ENCODE results near the gene SARDH.
A peak's percentile ranks its signal among the peaks of the same experiment; 100 is the strongest.
"Not testable (repeated sequence)": the region's sequence is repeated elsewhere in the genome, so short reads cannot be mapped to it uniquely, and the experiment has no call there.

The SARDH gene

DNA sequence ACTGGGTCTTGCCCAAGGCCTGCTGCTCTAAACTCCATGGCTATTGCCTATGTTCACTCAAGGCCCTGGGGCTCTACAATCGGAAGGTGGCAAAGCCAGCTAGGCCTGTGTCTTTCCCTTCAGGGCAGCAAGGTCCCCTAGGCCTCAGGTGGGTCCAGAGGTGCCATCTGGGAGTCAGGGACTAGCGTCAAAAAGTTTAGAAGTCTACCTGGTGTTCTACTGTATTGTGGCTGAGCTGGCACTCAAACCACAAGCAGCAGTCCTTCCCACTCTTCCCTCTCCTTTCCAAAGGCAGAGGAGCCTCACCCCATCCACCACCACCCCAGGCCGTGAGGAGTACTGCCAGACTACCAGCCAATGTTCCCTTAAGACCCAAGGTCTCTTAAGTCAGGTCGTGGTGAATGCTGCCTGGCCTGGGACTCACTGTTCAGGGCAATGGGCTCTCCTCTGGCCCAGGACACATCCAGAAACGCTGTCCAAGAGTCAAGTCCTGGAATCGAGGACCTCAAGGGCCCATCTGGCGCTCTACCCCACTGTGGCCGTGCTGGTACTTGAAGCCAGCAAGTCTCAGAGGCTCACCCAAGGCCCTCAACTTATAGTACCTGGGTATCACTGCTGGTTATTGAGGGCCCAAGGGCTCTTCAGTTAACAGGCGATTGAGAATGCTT, 13.0 kb upstream of the SARDH start:
- H3K4me3 ChIP-seq (ENCODE audit: low read length) = no peak overlapping the region
- no peak overlapping the region for H3K9ac ChIP-seq (ENCODE audit: low read length)
- peaks cover 7% of the 10 kb centered on the region for H3K27me3 ChIP-seq (ENCODE audit: control insufficient read depth, insufficient read depth, low read length)
- H3K4me1 ChIP-seq (ENCODE audit: control insufficient read depth, insufficient read depth, low read length) = no peaks in the 10 kb centered on the region
- no peaks in the 10 kb centered on the region for H3K9me3 ChIP-seq (ENCODE audit: control insufficient read depth, low read length)
- H3K36me3 ChIP-seq (ENCODE audit: control insufficient read depth, insufficient read depth, low read length) = no peaks in the 10 kb centered on the region

DNA sequence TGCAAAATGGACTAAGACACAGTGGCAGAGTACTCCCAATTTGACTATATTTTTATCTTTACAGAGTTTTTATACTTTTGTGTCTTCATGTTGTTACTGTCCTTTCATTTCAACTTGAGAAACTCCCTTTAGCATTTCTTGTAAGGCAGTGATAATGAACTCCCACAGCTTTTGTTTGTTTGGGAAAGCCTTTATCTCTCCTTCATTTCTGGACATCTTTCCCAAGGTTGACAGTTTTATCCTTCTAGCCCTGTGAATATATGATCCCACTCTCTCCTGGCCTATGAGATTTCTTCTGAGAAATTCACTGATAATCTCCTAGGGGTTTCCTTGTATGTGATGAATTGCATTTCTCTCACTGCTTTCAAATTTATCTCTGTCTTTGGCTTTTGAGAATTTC, 9.2 kb upstream of the SARDH start:
- H3K9ac ChIP-seq (ENCODE audit: low read length) = no peak overlapping the region
- H3K9me3 ChIP-seq (ENCODE audit: control insufficient read depth, low read length) = no peaks in the 10 kb centered on the region
- no peaks in the 10 kb centered on the region for H3K4me1 ChIP-seq (ENCODE audit: control insufficient read depth, insufficient read depth, low read length)
- H3K4me3 ChIP-seq (ENCODE audit: low read length) = no peak overlapping the region
- H3K36me3 ChIP-seq (ENCODE audit: control insufficient read depth, insufficient read depth, low read length) = no peaks in the 10 kb centered on the region
- peaks cover 7% of the 10 kb centered on the region for H3K27me3 ChIP-seq (ENCODE audit: control insufficient read depth, insufficient read depth, low read length)

DNA sequence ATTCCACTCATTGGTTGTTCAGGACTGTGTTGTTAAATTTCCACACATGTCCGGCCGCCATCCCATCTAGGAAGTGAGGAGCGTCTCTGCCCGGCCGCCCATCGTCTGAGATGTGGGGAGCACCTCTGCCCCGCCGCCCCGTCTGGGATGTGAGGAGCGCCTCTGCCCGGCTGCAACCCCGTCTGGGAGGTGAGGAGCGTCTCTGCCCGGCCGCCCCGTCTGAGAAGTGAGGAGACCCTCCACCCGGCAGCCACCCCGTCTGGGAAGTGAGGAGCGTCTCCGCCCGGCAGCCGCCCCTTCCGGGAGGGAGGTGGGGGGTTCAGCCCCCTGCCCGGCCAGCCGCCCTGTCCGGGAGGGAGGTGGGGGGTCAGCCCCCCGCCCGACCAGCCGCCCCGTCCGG, 6.4 kb upstream of the SARDH start:
- H3K36me3 ChIP-seq (ENCODE audit: control insufficient read depth, insufficient read depth, low read length); H3K27me3 ChIP-seq (ENCODE audit: control insufficient read depth, insufficient read depth, low read length); H3K9me3 ChIP-seq (ENCODE audit: control insufficient read depth, low read length); H3K9ac ChIP-seq (ENCODE audit: low read length); H3K4me1 ChIP-seq (ENCODE audit: control insufficient read depth, insufficient read depth, low read length); H3K4me3 ChIP-seq (ENCODE audit: low read length): not testable (repeated sequence)

DNA sequence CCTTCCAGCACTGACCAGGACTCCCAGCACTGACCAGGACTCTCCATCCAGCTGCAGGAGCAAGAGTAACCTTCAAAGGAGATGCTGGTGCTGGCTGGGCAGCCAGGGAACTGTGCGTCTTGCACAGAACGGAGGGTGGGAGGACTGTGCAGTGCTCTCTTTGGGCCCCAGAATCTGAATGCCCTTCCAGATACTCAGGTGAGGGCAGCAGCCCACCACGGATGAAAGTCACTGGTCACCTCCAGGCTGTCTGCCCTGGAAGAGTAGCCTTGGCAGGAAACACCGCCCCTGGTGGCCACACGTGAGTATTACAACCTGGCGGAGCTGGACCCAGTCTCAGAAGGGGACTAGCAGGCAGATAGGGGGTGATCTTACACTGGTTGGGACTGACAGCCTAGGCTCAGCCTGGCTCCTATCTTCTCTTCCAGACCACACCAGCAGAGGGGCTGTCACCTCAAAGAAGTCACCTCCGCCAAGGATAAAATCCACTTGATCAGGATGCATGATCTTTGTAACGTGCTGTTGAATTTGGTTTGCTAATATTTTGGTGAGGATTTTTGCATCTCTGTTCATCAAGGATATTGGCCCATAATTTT, 4.8 kb upstream of the SARDH start:
- no peak overlapping the region for H3K9ac ChIP-seq (ENCODE audit: low read length)
- peaks cover 6% of the 10 kb centered on the region for H3K4me1 ChIP-seq (ENCODE audit: control insufficient read depth, insufficient read depth, low read length)
- no peak overlapping the region for H3K4me3 ChIP-seq (ENCODE audit: low read length)
- H3K36me3 ChIP-seq (ENCODE audit: control insufficient read depth, insufficient read depth, low read length) = no peaks in the 10 kb centered on the region
- no peaks in the 10 kb centered on the region for H3K9me3 ChIP-seq (ENCODE audit: control insufficient read depth, low read length)
- peaks cover 4% of the 10 kb centered on the region for H3K27me3 ChIP-seq (ENCODE audit: control insufficient read depth, insufficient read depth, low read length)

DNA sequence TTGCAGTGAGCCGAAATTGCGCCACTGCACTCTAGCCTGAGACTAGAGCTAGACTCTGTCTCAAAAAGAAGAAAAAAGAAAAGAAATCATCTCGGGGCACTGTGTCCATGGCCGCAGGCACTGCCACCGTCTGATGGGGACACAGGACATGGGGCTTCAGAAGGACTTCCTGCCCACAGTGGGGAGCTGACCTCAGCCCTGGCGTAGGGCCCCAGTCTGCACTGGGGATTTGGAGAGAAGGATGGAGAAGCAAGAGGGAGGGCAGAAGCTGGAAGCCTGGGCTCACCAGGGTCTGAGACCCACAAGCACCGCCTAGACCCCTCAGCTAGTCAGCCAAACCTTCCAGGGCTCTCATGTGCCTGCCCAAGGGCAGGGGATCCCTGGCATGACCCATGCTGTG, 4.1 kb upstream of the SARDH start:
- H3K9ac ChIP-seq (ENCODE audit: low read length) = no peak overlapping the region
- H3K9me3 ChIP-seq (ENCODE audit: control insufficient read depth, low read length) = no peaks in the 10 kb centered on the region
- no peaks in the 10 kb centered on the region for H3K36me3 ChIP-seq (ENCODE audit: control insufficient read depth, insufficient read depth, low read length)
- peaks cover 4% of the 10 kb centered on the region for H3K27me3 ChIP-seq (ENCODE audit: control insufficient read depth, insufficient read depth, low read length)
- no peak overlapping the region for H3K4me3 ChIP-seq (ENCODE audit: low read length)
- H3K4me1 ChIP-seq (ENCODE audit: control insufficient read depth, insufficient read depth, low read length) = peaks cover 13% of the 10 kb centered on the region

DNA sequence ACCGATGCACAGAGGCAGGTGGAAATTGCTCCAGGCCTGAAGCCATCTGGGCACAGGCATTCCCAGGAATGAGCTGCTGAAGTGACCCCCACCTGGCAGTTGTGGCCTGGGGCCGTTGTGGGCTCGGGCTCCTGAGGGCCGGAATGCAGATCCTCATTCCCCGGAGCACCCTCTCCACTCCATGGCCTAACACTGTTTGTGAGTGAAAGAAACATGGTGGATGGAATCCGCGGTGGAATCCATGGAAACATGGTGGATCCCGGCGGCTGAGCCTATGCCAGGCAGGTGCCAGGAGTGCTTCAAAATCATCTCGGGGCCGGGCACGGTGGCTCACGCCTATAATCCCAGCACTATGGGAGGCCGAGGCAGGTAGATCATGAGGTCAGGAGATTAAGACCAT, 3.6 kb upstream of the SARDH start:
- Histone ChIP-seq H3K4me3 (ENCODE audit: low read length) (no peak overlapping the region), H3K4me1 (ENCODE audit: control insufficient read depth, insufficient read depth, low read length) (peaks cover 15% of the 10 kb centered on the region), H3K27me3 (ENCODE audit: control insufficient read depth, insufficient read depth, low read length) (peaks cover 4% of the 10 kb centered on the region), H3K9me3 (ENCODE audit: control insufficient read depth, low read length) (no peaks in the 10 kb centered on the region), H3K9ac (ENCODE audit: low read length) (no peak overlapping the region), H3K36me3 (ENCODE audit: control insufficient read depth, insufficient read depth, low read length) (no peaks in the 10 kb centered on the region)

DNA sequence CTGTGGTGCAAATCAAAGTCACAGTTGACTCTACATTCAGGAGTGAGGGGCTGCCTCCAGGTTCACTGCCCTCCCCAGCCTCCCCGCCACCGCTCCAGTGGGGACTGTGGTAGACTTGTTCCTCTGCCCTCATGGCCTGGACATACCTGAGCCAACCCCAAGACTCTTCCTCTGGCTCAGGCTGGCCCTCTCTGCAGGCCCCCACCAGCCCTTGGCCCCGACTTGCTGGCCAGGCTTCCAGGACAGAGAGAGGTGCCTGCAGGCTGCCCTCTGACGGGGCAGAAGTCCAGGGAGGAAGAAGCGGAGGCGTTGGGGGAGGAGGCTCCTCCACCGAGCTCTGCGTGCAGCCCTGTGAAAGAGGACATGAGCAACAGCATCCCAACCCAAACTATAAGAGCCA, 2.8 kb upstream of the SARDH start:
- peaks cover 15% of the 10 kb centered on the region for H3K4me1 ChIP-seq (ENCODE audit: control insufficient read depth, insufficient read depth, low read length)
- H3K27me3 ChIP-seq (ENCODE audit: control insufficient read depth, insufficient read depth, low read length) = peaks cover 4% of the 10 kb centered on the region
- H3K4me3 ChIP-seq (ENCODE audit: low read length) = no peak overlapping the region
- no peaks in the 10 kb centered on the region for H3K9me3 ChIP-seq (ENCODE audit: control insufficient read depth, low read length)
- no peaks in the 10 kb centered on the region for H3K36me3 ChIP-seq (ENCODE audit: control insufficient read depth, insufficient read depth, low read length)
- H3K9ac ChIP-seq (ENCODE audit: low read length) = no peak overlapping the region

DNA sequence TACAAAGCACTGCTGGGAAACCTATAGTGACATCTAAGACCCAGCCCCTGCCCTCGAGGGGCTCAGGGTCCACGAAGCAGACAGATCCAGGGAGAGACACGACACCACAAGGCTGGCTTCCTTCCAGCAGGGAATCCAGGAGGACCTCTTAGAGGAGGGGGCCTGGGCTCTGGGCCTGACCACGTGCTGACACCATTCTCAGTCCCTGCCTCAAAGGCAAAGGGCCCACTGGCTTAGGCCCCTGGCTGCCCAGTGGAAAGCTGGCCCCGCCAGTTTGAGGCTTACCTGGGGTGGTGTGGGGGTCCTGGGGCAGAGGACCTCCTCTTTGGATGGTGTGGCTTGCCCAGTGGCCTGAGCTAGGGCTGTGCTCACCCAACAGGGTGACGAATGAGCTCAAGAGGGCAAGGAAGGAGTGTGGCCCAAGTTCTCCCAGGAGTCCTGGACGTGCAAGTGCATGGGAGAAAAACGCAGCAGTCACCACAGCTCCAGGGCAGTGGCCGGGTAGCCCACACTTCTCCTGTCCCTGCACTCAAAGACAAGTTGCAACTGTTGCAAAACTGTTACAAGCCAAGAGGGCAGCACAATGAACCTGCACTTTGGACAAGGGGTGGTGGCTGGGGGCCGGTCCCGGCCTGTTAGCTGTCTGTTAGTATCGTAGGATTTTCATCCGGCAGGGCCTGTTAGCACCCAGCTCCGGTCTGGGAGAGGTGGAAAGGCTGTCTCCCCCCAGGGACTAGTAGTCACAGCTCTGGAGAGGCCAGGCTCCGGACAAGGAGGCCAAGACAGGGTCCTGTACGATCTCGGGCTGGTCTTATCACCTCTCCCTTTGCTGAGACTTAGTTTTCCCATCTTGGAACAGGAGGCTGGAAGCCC, 1.5 kb upstream of the SARDH start:
- H3K9me3 ChIP-seq (ENCODE audit: control insufficient read depth, low read length) = no peaks in the 10 kb centered on the region
- H3K4me3 ChIP-seq (ENCODE audit: low read length) = no peak overlapping the region
- no peak overlapping the region for H3K9ac ChIP-seq (ENCODE audit: low read length)

DNA sequence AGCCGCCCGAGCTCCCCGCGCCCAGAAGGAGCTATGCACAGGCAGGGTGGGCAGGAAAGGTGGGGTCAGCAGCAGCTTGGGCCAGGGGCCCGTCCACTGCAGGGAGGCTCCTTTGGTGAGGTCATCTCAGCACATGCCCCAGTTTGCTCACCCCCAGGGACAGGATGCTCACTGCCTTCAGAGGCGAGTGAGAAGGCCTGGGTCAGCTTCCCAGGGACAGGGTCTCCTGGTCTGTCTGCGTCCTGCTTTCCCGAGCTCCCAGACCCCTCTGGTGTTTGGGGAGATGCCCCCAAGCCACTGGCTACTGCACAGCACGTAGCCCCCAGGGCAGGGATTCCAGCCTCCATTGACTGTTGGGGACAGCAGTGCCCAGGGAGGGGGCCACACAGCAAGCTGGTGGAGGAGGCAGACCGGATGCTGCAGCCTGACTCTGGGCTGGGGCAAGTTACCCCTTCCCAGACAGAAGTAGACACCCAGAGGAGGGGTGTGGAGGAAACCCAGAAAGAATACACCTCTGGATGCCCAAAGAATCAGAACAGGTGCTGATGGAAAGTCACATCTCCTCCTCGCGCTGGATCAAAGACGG, 581 bp upstream of the SARDH start:
- H3K27me3 ChIP-seq (ENCODE audit: control insufficient read depth, insufficient read depth, low read length) = peaks cover 4% of the 10 kb centered on the region
- H3K9ac ChIP-seq (ENCODE audit: low read length) = peak overlapping the region; percentile 39
- H3K4me1 ChIP-seq (ENCODE audit: control insufficient read depth, insufficient read depth, low read length) = peaks cover 15% of the 10 kb centered on the region
- H3K4me3 ChIP-seq (ENCODE audit: low read length) = no peak overlapping the region
- no peaks in the 10 kb centered on the region for H3K36me3 ChIP-seq (ENCODE audit: control insufficient read depth, insufficient read depth, low read length)
- H3K9me3 ChIP-seq (ENCODE audit: control insufficient read depth, low read length) = no peaks in the 10 kb centered on the region

More for the DNA sequence above, 1.5 kb upstream of the SARDH start:
- Histone ChIP-seq H3K36me3 (ENCODE audit: control insufficient read depth, insufficient read depth, low read length) (no peaks in the 10 kb centered on the region), H3K27me3 (ENCODE audit: control insufficient read depth, insufficient read depth, low read length) (peaks cover 4% of the 10 kb centered on the region), H3K4me1 (ENCODE audit: control insufficient read depth, insufficient read depth, low read length) (peaks cover 15% of the 10 kb centered on the region)

DNA sequence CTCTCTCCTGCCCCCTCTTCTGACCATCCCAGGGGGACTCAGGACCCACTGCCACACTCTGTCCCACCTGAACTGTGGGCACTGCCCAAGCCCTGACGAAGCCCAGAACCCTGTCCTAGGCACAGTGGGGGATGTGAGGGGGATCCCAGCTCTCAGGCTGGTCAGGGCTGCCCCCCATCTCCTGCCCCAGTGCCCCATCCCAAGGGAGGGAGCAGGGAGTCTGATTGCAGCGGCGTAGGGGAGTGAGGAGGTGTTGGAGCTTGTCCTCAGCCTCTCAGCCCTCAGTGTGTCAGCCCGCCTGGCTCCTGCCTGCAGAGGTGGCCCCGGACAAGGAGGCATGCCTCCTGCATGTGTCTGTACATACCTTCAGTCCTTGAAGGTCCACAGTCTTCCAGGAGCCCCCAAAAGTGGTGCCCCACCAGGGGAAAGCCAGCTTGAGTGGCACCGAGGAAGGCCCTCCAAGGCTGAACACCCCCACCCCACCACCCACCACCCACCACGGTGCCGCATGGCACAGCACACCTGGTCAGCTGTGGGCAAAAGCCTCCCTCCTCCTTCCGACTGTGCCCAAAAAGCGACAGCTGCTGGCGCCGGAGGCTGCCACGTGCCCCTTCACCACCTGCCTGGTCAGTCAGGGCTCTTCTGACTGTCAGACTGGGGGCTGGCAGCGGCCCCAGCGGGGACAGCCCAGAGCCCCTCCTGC, 930 bp downstream of the SARDH start:
- Histone ChIP-seq H3K4me1 (ENCODE audit: control insufficient read depth, insufficient read depth, low read length) (peaks cover 15% of the 10 kb centered on the region), H3K9me3 (ENCODE audit: control insufficient read depth, low read length) (no peaks in the 10 kb centered on the region), H3K4me3 (ENCODE audit: low read length) (no peak overlapping the region), H3K27me3 (ENCODE audit: control insufficient read depth, insufficient read depth, low read length) (peaks cover 4% of the 10 kb centered on the region), H3K9ac (ENCODE audit: low read length) (no peak overlapping the region), H3K36me3 (ENCODE audit: control insufficient read depth, insufficient read depth, low read length) (no peaks in the 10 kb centered on the region)

DNA sequence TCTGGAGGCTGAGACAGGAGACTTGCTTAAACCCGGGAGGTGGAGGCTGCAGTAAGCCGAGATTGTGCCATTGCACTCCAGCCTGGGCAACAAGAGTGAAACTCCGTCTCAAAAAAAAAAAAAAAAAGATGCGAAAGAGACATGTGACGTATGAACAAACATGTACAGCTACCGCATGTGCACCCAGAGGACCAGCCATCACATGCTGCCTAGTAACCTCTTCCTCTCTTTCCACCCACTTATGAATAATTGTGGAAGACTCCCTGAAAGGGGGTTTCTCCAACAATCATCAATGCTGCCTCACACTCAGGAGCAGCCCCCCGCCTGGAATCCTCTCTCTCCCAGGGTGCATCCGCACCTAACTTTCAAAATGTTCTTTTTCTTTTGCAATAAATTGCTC, 2.2 kb downstream of the SARDH start:
- no peak overlapping the region for H3K4me3 ChIP-seq (ENCODE audit: low read length)
- no peaks in the 10 kb centered on the region for H3K36me3 ChIP-seq (ENCODE audit: control insufficient read depth, insufficient read depth, low read length)
- peaks cover 4% of the 10 kb centered on the region for H3K27me3 ChIP-seq (ENCODE audit: control insufficient read depth, insufficient read depth, low read length)
- H3K9ac ChIP-seq (ENCODE audit: low read length) = no peak overlapping the region
- H3K4me1 ChIP-seq (ENCODE audit: control insufficient read depth, insufficient read depth, low read length) = peaks cover 15% of the 10 kb centered on the region
- no peaks in the 10 kb centered on the region for H3K9me3 ChIP-seq (ENCODE audit: control insufficient read depth, low read length)

Measured in mucosa of stomach (tissue), 1 donor.